HG02943 (cell line): Measurements from ENCODE around the gene CCDC178.

Source experiments
- ATAC-seq: cut with Tn5 transposase; IDR thresholded peaks from one replicate; pipeline ENCODE4 v1.9.1; 2021; ENCODE audit warnings: mild to moderate bottlenecking, low read depth, moderate library complexity; ENCODE audit not compliant: unreplicated experiment

CCDC178 gene

DNA sequence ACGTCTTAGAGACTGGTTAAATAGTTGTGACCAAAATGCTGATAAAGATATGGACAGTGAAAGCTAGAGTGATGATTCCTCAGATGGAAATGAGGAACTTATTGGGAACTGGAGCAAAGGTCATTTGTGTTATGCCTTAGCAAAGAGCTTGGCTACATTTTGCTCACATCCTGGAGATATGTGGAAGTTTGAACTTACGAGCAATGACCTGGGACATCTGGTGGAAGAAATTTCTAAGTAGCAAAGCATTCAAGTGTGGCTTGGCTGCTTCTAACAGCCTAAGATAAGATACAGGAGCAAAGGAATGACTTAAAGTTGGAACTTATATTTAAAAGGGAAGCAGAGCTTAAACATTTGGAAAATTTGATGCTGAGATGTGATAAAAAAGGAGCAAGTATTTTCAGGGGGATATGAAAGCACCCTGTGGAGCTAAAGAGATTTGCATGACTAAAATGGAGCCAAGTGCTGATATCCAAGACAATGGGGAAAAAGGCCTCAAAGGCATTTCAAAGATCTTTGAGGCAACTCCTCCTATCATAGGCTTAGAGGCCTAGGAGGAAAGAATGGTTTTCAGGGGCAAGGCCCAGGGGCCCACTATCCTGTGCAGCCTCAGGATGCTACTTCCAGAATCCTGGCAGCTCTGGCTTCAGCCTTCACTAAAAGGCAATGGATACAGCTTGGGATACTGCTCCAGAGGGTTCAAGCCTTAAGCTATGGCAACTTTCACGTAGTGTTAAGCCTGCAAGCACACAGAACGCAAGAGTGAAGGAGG lies 543.6 kb downstream of the CCDC178 start:
- ATAC-seq = no peak

DNA sequence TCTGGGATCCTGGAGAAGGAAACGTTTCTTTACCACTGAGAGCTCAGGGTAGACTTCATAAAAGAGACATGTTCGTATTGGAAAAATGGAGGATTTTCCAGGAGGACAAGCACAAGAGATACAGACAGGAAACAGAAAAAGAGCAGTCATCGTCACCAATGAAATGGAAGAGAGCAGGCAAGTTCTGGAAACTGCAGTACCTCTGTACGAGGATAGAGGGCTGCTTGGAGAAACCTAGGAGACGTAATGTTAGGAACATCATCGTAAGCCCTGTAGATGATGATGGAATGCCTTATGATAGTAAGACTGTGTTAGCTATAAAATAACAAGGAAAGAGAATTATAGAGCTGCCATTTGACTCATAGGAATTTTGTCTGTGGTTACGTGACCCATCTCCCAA lies 546.6 kb downstream of the CCDC178 start:
- ATAC-seq = no peak

DNA sequence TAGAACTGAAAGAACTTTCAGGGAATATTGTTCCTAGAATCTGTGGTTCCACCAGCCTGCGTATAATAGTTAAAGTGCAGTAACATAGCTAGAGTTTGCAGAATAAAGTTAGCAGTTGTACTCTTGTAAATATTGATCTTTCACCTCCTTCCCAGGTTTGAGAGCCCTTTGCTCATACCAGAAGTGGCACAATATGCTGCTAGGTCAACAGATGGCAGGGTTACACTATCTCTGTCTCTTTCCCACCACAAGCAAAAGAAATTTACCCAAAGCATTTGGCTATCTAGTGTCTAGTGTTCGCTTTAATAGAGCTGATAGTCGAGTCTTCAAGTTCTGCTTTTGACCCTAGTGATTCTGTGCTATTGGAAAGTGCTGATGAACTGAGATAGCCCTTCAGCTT lies 548.7 kb downstream of the CCDC178 start:
- ATAC-seq = peak; percentile 53

DNA sequence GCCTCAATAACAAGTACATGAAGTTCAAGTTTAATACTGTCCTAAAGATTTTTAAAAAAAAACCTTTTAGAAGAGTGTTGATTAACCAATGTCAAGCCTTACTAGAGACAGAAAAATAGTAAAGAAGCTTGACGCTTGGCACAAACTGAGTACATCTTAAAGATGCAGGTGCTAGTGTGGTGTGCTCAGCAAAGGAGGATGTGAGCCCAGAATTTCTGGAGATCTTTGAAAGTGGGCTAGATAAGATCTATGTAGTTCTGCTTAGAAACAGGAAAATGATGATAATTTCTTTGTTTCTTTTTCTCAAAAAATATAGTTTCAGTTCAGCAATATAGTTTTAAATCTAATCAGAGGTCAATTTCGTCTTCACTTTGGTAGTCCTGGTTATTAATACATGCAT lies 549.4 kb downstream of the CCDC178 start:
- ATAC-seq = peak; percentile 63

DNA sequence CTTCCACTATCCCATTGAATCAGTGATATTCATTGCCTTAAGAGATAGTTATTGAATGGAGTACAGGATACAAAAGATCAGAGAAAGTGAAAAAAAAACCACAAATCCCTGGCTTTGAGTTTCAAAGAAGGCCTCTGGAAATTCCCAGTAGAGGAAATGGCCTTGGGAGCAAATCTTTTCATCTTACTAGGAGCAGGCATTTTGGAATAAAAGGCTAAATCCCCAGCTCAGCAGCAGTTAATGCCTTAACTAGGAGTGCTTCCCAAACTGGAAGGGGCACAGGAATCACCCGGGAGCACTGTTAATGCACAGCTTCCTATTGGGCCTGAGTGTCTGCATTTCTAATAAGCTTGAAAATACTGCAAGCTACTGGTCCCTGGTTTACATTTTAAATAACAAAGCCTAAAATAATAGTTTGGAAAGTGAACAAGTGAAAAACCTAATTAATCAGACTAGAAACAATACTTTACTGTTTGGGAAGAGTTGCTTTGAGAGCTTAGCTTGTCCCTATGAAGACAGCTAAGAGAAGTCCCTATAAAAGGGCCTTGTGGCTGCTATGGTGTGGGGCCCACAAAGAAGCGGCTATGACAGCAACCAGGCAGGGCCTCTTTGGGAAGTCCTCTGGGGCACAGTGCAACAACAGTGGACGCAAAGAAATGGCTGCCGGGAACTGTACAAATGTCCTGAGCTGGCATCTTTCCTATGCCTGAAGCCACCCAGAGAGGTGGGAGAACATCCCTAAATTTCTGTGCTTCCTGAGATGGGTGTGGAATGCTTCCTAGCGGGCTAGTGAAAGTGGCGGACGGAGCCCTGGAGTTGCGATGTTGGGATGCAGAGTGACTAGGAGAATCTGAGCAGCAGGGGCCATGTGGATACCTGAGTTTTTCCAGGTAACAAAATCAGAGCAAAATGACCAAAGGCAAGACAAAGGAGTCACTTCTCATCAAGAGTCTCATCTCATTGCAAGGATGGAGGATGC lies 550.6 kb downstream of the CCDC178 start:
- no peak for ATAC-seq

DNA sequence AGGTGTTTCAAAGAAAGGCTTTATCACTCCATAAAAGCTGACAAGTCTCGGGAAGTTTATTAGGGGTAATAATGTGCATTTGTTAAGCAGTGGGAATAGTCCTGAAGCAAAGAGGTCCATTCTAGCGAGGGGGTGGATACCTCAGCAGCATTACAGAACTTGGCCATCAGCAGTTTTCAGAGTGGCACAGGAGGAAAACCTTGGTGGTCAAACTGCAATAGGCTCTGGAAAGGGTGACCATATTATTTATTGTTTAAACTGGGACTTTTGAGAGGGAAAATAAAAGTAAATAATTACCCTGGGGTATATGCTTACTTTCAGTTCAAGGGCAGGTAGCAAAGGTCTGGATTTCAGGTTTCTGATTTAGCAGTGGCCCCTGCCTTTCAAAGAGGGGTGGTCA lies 552.2 kb downstream of the CCDC178 start:
- ATAC-seq = no peak
